Heart right ventricle (tissue), 16 donors: ENCODE results near the gene ABI3. TPM values are rescaled to one million over a fixed set of nuclear protein-coding genes. Genes with fewer than 3 reads are reported as not detected.

ENCODE experiments used
- ATAC-seq, 8 donors: fragments of 200-7000 bp; cut with Tn5 transposase; one replicate each; pipeline ENCODE4 v1.9.1; 2020; ENCODE audit warnings: mild to moderate bottlenecking in 8 of 8, moderate library complexity in 8 of 8, moderate number of reproducible peaks in 1 of 8
- DNase-seq, 2 donors: peaks; one replicate each; pipeline ENCODE4 v3.0.0-alpha.2; 2020
- H3K27ac ChIP-seq, 10 donors: fragments of 200-600 bp; sonication (generic) in 2 of 10; one replicate each; pipeline versions ENCODE4 v1.5.0 to v1.8.0; 2020 to 2022; ENCODE audit warnings: mild to moderate bottlenecking in 3 of 10
- H3K27me3 ChIP-seq, 7 donors: fragments of 200-600 bp; one replicate each; pipeline ENCODE4 v1.8.0; 2021 to 2022; ENCODE audit warnings: mild to moderate bottlenecking in 2 of 7
- H3K36me3 ChIP-seq, 9 donors: fragments of 200-600 bp; sonication (generic) in 1 of 9; one replicate each; pipeline versions ENCODE4 v1.5.0 to v1.8.0; 2020 to 2022; ENCODE audit warnings: mild to moderate bottlenecking in 2 of 9
- H3K4me1 ChIP-seq, 9 donors: fragments of 200-600 bp; sonication (generic) in 1 of 9; one replicate each; pipeline versions ENCODE4 v1.5.0 to v1.8.0; 2020 to 2022; ENCODE audit warnings: mild to moderate bottlenecking in 4 of 9
- H3K4me3 ChIP-seq, 10 donors: fragments of 200-600 bp; sonication (generic) in 2 of 10; one replicate each; pipeline versions ENCODE4 v1.5.0 to v1.8.0; 2020 to 2022; ENCODE audit warnings: mild to moderate bottlenecking in 7 of 10, moderate library complexity in 2 of 10
- H3K9me3 ChIP-seq, 11 donors: fragments of 200-600 bp in 10 of 11; sonication (generic) in 2 of 11; one replicate each; pipeline versions ENCODE4 v1.5.0 to v1.8.0; 2013 to 2022; ENCODE audit warnings: mild to moderate bottlenecking in 2 of 11, control low read depth in 1 of 11, moderate library complexity in 1 of 11
- CTCF ChIP-seq, 9 donors: fragments of 200-600 bp; sonication (generic) in 2 of 9; IDR thresholded peaks; one replicate each; pipeline versions ENCODE4 v1.5.0 to v1.8.0; 2021 to 2022; ENCODE audit warnings: antibody characterized with exemption in 9 of 9, mild to moderate bottlenecking in 5 of 9, moderate library complexity in 1 of 9
- WGBS, 2 donors: extraction: QIAGEN DNeasy Blood & Tissue Kit; methylation state at CpG; one replicate each; pipeline ENCODE4 v1.1.7; 2013; ENCODE audit warnings: inconsistent platforms in 1 of 2; 5-methylcytosine and 5-hydroxymethylcytosine counted together
- intact Hi-C, 10 donors: fragments of 100-400 bp; cut with DNase I; formaldehyde crosslinking; loops; one replicate each; pipeline versions ENCODE4 v1.11.1 to v1.14.2; 2022
- polyA plus RNA-seq, 2 donors: library from polyadenylated mRNA; stranded (reverse); fragments of 200-250 nt; gene quantifications; one replicate each; pipeline ENCODE4 v1.2.3, GENCODE V29; 2013
- total RNA-seq, 10 donors: library from RNA; stranded (reverse); fragmentation: NEBNext Ultra II Directional in 3 of 10; extraction: Animal tissue kit (Norgen Biotek cat#: 25700) in 3 of 10; gene quantifications; one replicate each; pipeline versions ENCODE4 v1.2.1 to v1.2.4, GENCODE V29; 2021 to 2023
- donor health status: Arrhythmogenic right ventricular cardiomyopathy.
- donor health status: ischemic (EF 13 %, LVEDD 7.1; RV severe dilation, severe dysfunction).
- donor health status: healthy with polysubstance abuse.
- donor health status: DM: no; HTN: yes; CAD: no.
- donor health status: DM: no; HTN: no; CAD: no.
- donor health status: ischemic (EF 25% LVEDD 6.9; RV normal size, moderate dysfunction).
- donor health status: ischemic (EF 25% LVEDD 5.7; RV mildly dilated, moderate dysfunction).
- donor health status: healthy.
- donor health status: DM: yes; HTN: yes; CAD: no.
- donor health status: Ischemic cardiomyopathy.
- donor health status: ischemic (EF 35%, LVEDD 5.7; RV mildly dilated, moderate dysfunction).
- donor health status: nonischemic (EF 11% LVEDD 7.7; RV severe dilation, severe dysfunction).
- donor health status: DM: yes; HTN: yes; CAD: no.
- donor health status: PGD.
- donor health status: ischemic (EF 29% LVEDD 5.4; RV normal size, mild dysfunction).
- donor health status: nonischemic (EF 23%, LVEDD 6.1; RV moderate dilation, normal function).

The ABI3 gene
- total and polyA plus RNA-seq, 12 donors: 2.3 to 10.8 (median 5.1) TPM

GRCh38 chr17:49239963-49240362, 29.5 kb downstream of the ABI3 start:
- DNase-seq (no peak), ATAC-seq (no peak)
- intact Hi-C loops: no loop called here

GRCh38 chr17:49240619-49241018, 30.1 kb downstream of the ABI3 start:
- WGBS, 2 donors: 80 to 88% methylated on average over 1 of the region's 1 CpG
- TF ChIP-seq CTCF (IDR thresholded peaks at IDR 0.05): no peak

More at GRCh38 chr17:49239963-49240362, 29.5 kb downstream of the ABI3 start:
- no peaks in the 10 kb centered on the region for H3K36me3 ChIP-seq
- H3K9me3 ChIP-seq: no peaks in the 10 kb centered on the region
- H3K4me3 ChIP-seq: no peak overlapping the region
- WGBS, 2 donors: 87 to 94% methylated on average over 1 of the region's 1 CpG
- H3K27ac ChIP-seq: no peak overlapping the region
- TF ChIP-seq CTCF (IDR thresholded peaks at IDR 0.05): no peak
- H3K4me1 ChIP-seq: peaks cover 0 to 6% (median 0%) of the 10 kb centered on the region in 9 donors
- peaks cover 0 to 4% (median 0%) of the 10 kb centered on the region in 7 donors for H3K27me3 ChIP-seq

GRCh38 chr17:49241040-49241439, 30.5 kb downstream of the ABI3 start:
- TF ChIP-seq CTCF (IDR thresholded peaks at IDR 0.05): no peak
- 89 to 90% methylated on average over 8 of the region's 8 CpGs for WGBS, 2 donors
- H3K9me3 ChIP-seq: no peaks in the 10 kb centered on the region
- intact Hi-C loops: no loop called here
- H3K27ac ChIP-seq: no peak overlapping the region
- no peaks in the 10 kb centered on the region for H3K36me3 ChIP-seq
- H3K27me3 ChIP-seq: peaks cover 0 to 3% (median 0%) of the 10 kb centered on the region in 7 donors
- ATAC-seq (no peak), DNase-seq (no peak)
- H3K4me3 ChIP-seq: no peak overlapping the region
- peaks cover 0 to 6% (median 0%) of the 10 kb centered on the region in 9 donors for H3K4me1 ChIP-seq

More at GRCh38 chr17:49240619-49241018, 30.1 kb downstream of the ABI3 start:
- Histone ChIP-seq H3K27ac (no peak overlapping the region), H3K9me3 (no peaks in the 10 kb centered on the region), H3K4me3 (no peak overlapping the region), H3K4me1 (peaks cover 0 to 6% (median 0%) of the 10 kb centered on the region in 9 donors), H3K36me3 (no peaks in the 10 kb centered on the region), H3K27me3 (peaks cover 0 to 4% (median 0%) of the 10 kb centered on the region in 7 donors)
- DNase-seq: no peak
- intact Hi-C loops: no loop called here
- ATAC-seq: no peak

- no peak for TF ChIP-seq CTCF (IDR thresholded peaks at IDR 0.05)
- Histone ChIP-seq H3K27me3 (no peaks in the 10 kb centered on the region), H3K4me3 (no peak overlapping the region), H3K4me1 (peaks cover 0 to 4% (median 0%) of the 10 kb centered on the region in 9 donors), H3K36me3 (no peaks in the 10 kb centered on the region), H3K27ac (no peak overlapping the region), H3K9me3 (no peaks in the 10 kb centered on the region)
- DNase-seq: no peak
- intact Hi-C loops: no loop called here
- ATAC-seq: no peak
- WGBS, 2 donors: 78 to 83% methylated on average over 9 of the region's 9 CpGs
These were observed 31.3 kb downstream of the ABI3 start for GRCh38 chr17:49241692-49242397.
